IPS DF 4.7 (cell line): ENCODE data around the gene TTLL6.
"Not testable (repeated sequence)": the region's sequence is repeated elsewhere in the genome, so short reads cannot be mapped to it uniquely, and the experiment has no call there.

Source experiments
- DNase-seq: peaks from one replicate; pipeline ENCODE4 v3.0.0-alpha.2; 2013; ENCODE audit warnings: low spot score; ENCODE audit errors: extremely low read depth

The TTLL6 gene

GRCh38 chr17:48816774-48817590 lies at the start of gene TTLL6:
Gene TTLL6 (minus strand): TSS chr17:48817229. CDS start chr17:48817072, 157 bp downstream.
- DNase-seq = no peak

- no peak for DNase-seq
Measured at GRCh38 chr17:48860456-48860855, 43.4 kb upstream of the TTLL6 start.

GRCh38 chr17:48860034-48860433 lies 43.0 kb upstream of the TTLL6 start:
- no peak for DNase-seq

- DNase-seq = no peak
Measured at GRCh38 chr17:48856122-48856821, 39.2 kb upstream of the TTLL6 start.

GRCh38 chr17:48854774-48855476 lies 37.9 kb upstream of the TTLL6 start:
- DNase-seq = no peak

- DNase-seq = no peak
Measured at GRCh38 chr17:48850792-48851323, 33.8 kb upstream of the TTLL6 start.

- DNase-seq = no peak
Measured at GRCh38 chr17:48843187-48843900, 26.3 kb upstream of the TTLL6 start.

GRCh38 chr17:48842746-48843145 lies 25.7 kb upstream of the TTLL6 start:
- no peak for DNase-seq

GRCh38 chr17:48841395-48841831 lies 24.4 kb upstream of the TTLL6 start:
- DNase-seq = no peak

GRCh38 chr17:48840441-48840840 lies 23.4 kb upstream of the TTLL6 start:
- no peak for DNase-seq

GRCh38 chr17:48837458-48837857 lies 20.4 kb upstream of the TTLL6 start:
- DNase-seq = not testable (repeated sequence)

GRCh38 chr17:48835971-48836370 lies 18.9 kb upstream of the TTLL6 start:
- DNase-seq = no peak

GRCh38 chr17:48834973-48835372 lies 17.9 kb upstream of the TTLL6 start:
- no peak for DNase-seq

GRCh38 chr17:48831549-48831883 lies 14.5 kb upstream of the TTLL6 start:
- DNase-seq = no peak

- DNase-seq = no peak
Measured at GRCh38 chr17:48830840-48831548, 14.0 kb upstream of the TTLL6 start, which contains the start of gene CALCOCO2. Gene CALCOCO2 (plus strand): TSS chr17:48831035. CDS start chr17:48841708, 10,673 bp downstream.

- DNase-seq = no peak
Measured at GRCh38 chr17:48825446-48826381, 8.7 kb upstream of the TTLL6 start.

GRCh38 chr17:48820936-48821335 lies 3.9 kb upstream of the TTLL6 start:
- not testable (repeated sequence) for DNase-seq

GRCh38 chr17:48819466-48819865 lies 2.4 kb upstream of the TTLL6 start:
- DNase-seq = no peak

- DNase-seq = no peak
Measured at GRCh38 chr17:48818361-48818841, 1.4 kb upstream of the TTLL6 start.
